ENCODE results near the gene PPME1. TPM values are rescaled to one million over a fixed set of nuclear protein-coding genes. Genes with fewer than 3 reads are reported as not detected.

Gene PPME1
- total RNA-seq (2021; ENCODE audit: unreplicated experiment) (68.3 TPM), Bru-seq, nascent RNA (percentile 81 among the genes with signal in this experiment), BruChase-seq, experiment 1, labeled RNA remaining after a 6-hour chase (percentile 76 among the genes with signal in this experiment), BruChase-seq, experiment 2, labeled RNA remaining after a 2-hour chase (percentile 72 among the genes with signal in this experiment)
- polyA plus RNA-seq (2012): 56.9 and 72.0 TPM in 2 replicates
- long read RNA-seq, transcript PPME1-201 (14 exons, 2,677 nt): major isoform, 85 of 108 reads
- long read RNA-seq, partial matches to known transcripts: 8 of 108 reads
- long read RNA-seq, other reads (novel, unspliced or antisense): 14 of 108 reads

GRCh38 chr11:74170694-74171629 is at the start of gene PPME1, which contains the start of gene C2CD3:
PPME1 (plus strand) TSS chr11:74171289; CDS start chr11:74171422, 133 bp downstream.
C2CD3 (minus strand) TSS chr11:74171002; CDS start chr11:74170792, 210 bp downstream.
- H3K27me3 ChIP-seq (ENCODE audit: insufficient read depth, low read length): no peaks in the 10 kb centered on the region
- ChIA-PET CTCF (interaction anchor here (1.1 kb wide), 1 partner anchor 218 kb away, joined by 3 read pairs; no protein-coding TSS in a partner anchor), POLR2A (interaction anchor here (0.7 to 1.6 kb wide), 5 partner anchors 9 to 44 kb away, joined by 3 to 8 read pairs (median 3); no protein-coding TSS in a partner anchor), RAD21 (ENCODE audit: low non-redundant PET in 1 of 2, low total read pairs in 2 of 2, uncharacterized antibody in 2 of 2, unreplicated experiment in 2 of 2) (interaction anchor here (0.7 to 0.8 kb wide), 3 partner anchors 62 to 189 kb away, joined by 4 to 6 read pairs (median 5); partner anchors contain the start of gene UCP2 (in 2 of the 2))
- H3K4me1 ChIP-seq (ENCODE audit: control insufficient read depth in 1 of 2, insufficient read depth in 2 of 2, low read length in 2 of 2): peaks cover 12 to 18% of the 10 kb centered on the region in 2 experiments; a peak in 2 of 4 replicates
- no peaks in the 10 kb centered on the region for H3K9me3 ChIP-seq (ENCODE audit: control insufficient read depth in 1 of 2, insufficient read depth in 1 of 2, low read depth in 1 of 2, low read length in 2 of 2)
- ATAC-seq: peak; percentile 95
- BruUV-seq (replicated peaks): TSS peak; percentile 57
- 0 out of 2 replicates have a peak, but pooled peaks cover 3% of the 10 kb centered on the region for H4K20me1 ChIP-seq (ENCODE audit: insufficient read depth)
- no peaks in the 10 kb centered on the region for H3K9me2 ChIP-seq (ENCODE audit: insufficient read depth)
- intact Hi-C loops (cut with micrococcal nuclease): loop anchor here (1.0 to 5.0 kb wide), 2 partner anchors 189 to 206 kb away; partner anchors contain the start of gene UCP2
- peak within 1 kb of the TSS; percentile 66 for H3K27ac ChIP-seq (ENCODE audit: low read depth, low read length)
- H3K79me2 ChIP-seq (ENCODE audit: insufficient read depth, low read length): peaks cover 73% of the 10 kb centered on the region
- H3K4me3 ChIP-seq (replicated peaks in 1 of 2; ENCODE audit: low read depth in 1 of 2, low read length in 2 of 2): peak within 1 kb of the TSS; percentile 86 to 94
- peak within 1 kb of the TSS; percentile 19 for H2AFZ ChIP-seq (ENCODE audit: low read depth, low read length, poor library complexity, severe bottlenecking)
- H3K4me2 ChIP-seq (ENCODE audit: low read length): peak within 1 kb of the TSS; percentile 90
- H3K9ac ChIP-seq (ENCODE audit: low read length): peak within 1 kb of the TSS; percentile 89
- peaks cover 17 to 20% of the 10 kb centered on the region in 2 experiments for H3K36me3 ChIP-seq (ENCODE audit: control insufficient read depth in 1 of 2, insufficient read depth in 2 of 2, low read length in 2 of 2)
- DNase-seq (ENCODE audit: low read depth, low spot score): peak; percentile 99
- TF ChIP-seq ZFX (IDR thresholded peaks at IDR 0.05): peak; percentile 30; the same call in 1 of the 2 replicates
- TF ChIP-seq EGR1 (IDR thresholded peaks at IDR 0.05; ENCODE audit: low read depth): peak; percentile 96
- no peak for TF ChIP-seq ATF3 (IDR thresholded peaks at IDR 0.05)
- TF ChIP-seq RAD21 (IDR thresholded peaks at IDR 0.05; ENCODE audit: low read depth): peak; percentile 54
- TF ChIP-seq SRF (IDR thresholded peaks at IDR 0.05; ENCODE audit: low read depth): no peak
- TF ChIP-seq ZBTB33 (IDR thresholded peaks at IDR 0.05; ENCODE audit: extremely low read depth, insufficient replicate concordance, low read length): no peak
- peak; percentile 67 for TF ChIP-seq SP1 (IDR thresholded peaks at IDR 0.05; ENCODE audit: low read depth)
- peak; percentile 82 for TF ChIP-seq SIN3A (IDR thresholded peaks at IDR 0.05; ENCODE audit: low read depth)
- no peak; the same call in 1 of the 2 replicates for TF ChIP-seq CBX3 (IDR thresholded peaks at IDR 0.05; ENCODE audit: low read depth)
- no peak for TF ChIP-seq EZH2phosphoT487 (IDR thresholded peaks at IDR 0.05; ENCODE audit: borderline replicate concordance)
- no peak for TF ChIP-seq FOSL1 (IDR thresholded peaks at IDR 0.05; ENCODE audit: low read depth)
- TF ChIP-seq JUND (IDR thresholded peaks at IDR 0.05): no peak
- no peak for TF ChIP-seq CEBPB (IDR thresholded peaks at IDR 0.05; ENCODE audit: low read depth)
- TF ChIP-seq TCF7L2 (IDR thresholded peaks at IDR 0.05; ENCODE audit: borderline replicate concordance, extremely low read depth, insufficient read depth, insufficient read length): peak; percentile 23
- TF ChIP-seq ZNF274 (IDR thresholded peaks at IDR 0.05; ENCODE audit: low read depth, low read length): no peak
- no peak for TF ChIP-seq EZH2 (IDR thresholded peaks at IDR 0.05)
- TF ChIP-seq MAX (IDR thresholded peaks at IDR 0.05): peak; percentile 69; the same call in 1 of the 2 replicates
- TF ChIP-seq YY1 (IDR thresholded peaks at IDR 0.05; ENCODE audit: extremely low read depth, insufficient replicate concordance, low read depth, low read length): peak; percentile 39
- TF ChIP-seq CTCF (IDR thresholded peaks at IDR 0.05 in 2 of 3, conservative IDR thresholded peaks at IDR 0.05 in 1 of 3; ENCODE audit: borderline replicate concordance in 1 of 3, insufficient read depth in 1 of 3, low read depth in 2 of 3, low read length in 2 of 3): no peak
- TF ChIP-seq POLR2AphosphoS5 (IDR thresholded peaks at IDR 0.05; ENCODE audit: low read depth, low read length): peak; percentile 88
- TF ChIP-seq POLR2A (IDR thresholded peaks at IDR 0.05; ENCODE audit: borderline replicate concordance, extremely low read depth, insufficient read depth, insufficient read length): peak; percentile 69
